ENCODE data around the gene PABPN1L. TPM values are rescaled to one million over a fixed set of nuclear protein-coding genes. Genes with fewer than 3 reads are reported as not detected.

The PABPN1L gene
- total and polyA plus RNA-seq, 2 of the 8 experiments (the other 6 are each of a cell fraction or from before 2014, with no cell fraction given), result not detected

DNA sequence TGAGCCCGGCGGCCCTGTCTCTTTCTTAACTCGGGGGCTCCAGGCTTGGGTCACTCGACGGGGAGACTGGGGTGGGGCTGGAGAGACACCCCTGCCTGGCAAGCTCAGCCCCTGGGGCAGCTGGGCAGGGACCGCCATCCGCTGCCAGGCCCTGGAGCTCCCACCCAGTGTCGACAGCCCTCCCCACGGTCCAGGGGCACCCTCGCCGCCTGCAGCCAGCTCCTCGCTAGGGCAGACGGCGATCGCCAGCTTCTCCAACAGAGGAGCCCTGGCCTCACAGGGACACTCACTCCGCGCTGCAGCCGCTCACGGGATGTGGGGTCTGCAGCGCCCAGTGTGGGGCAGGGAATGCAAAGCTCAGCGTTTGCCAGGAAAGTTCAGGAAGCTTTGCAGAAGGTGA is 38.7 kb downstream of the PABPN1L start:
- no peak overlapping the region for H2BK12ac ChIP-seq (ENCODE audit: low read depth, low read length)
- no peak overlapping the region for H3K56ac ChIP-seq (replicated peaks; ENCODE audit: insufficient read length, low read depth, low read length)
- DNase-seq (ENCODE audit: low read depth in 1 of 2, low spot score in 2 of 2) (no peak), FAIRE-seq (no peak)
- H3K14ac ChIP-seq (ENCODE audit: insufficient read length), result no peak overlapping the region
- H3K79me2 ChIP-seq (ENCODE audit: control insufficient read depth in 1 of 2, insufficient read depth in 2 of 2, low read length in 2 of 2), result no peaks in the 10 kb centered on the region
- no peak overlapping the region for H2BK5ac ChIP-seq (ENCODE audit: low read depth, low read length)
- H3K9ac ChIP-seq (replicated peaks in 1 of 4; ENCODE audit: extremely low read depth in 1 of 4, low read depth in 3 of 4, low read length in 3 of 4), result no peak overlapping the region
- no peak overlapping the region for H2BK120ac ChIP-seq (replicated peaks; ENCODE audit: low read depth, low read length)
- no peak overlapping the region for H3K18ac ChIP-seq (ENCODE audit: extremely low read depth, low read length)
- H4K91ac ChIP-seq (replicated peaks; ENCODE audit: insufficient read length, low read length), result no peak overlapping the region
- H4K20me1 ChIP-seq (replicated peaks in 1 of 2; ENCODE audit: control insufficient read depth in 1 of 2, insufficient read depth in 2 of 2, low read length in 2 of 2), result peaks cover 2 to 6% of the 10 kb centered on the region in 2 experiments
- H3K23me2 ChIP-seq (ENCODE audit: low read depth, low read length), result no peaks in the 10 kb centered on the region
- no peak overlapping the region for H3K27ac ChIP-seq (ENCODE audit: low read depth, low read length)
- no peaks in the 10 kb centered on the region for H3K27me3 ChIP-seq (replicated peaks in 1 of 4; ENCODE audit: control insufficient read depth in 3 of 4, extremely low read depth in 1 of 4, insufficient read depth in 3 of 4, low read length in 3 of 4)
- no peaks in the 10 kb centered on the region for H3K36me3 ChIP-seq (ENCODE audit: control insufficient read depth in 2 of 4, insufficient read depth in 4 of 4, low read length in 3 of 4)
- CTCF ChIA-PET (ENCODE audit: partially characterized antibody), result interaction anchor here (0.8 to 2.0 kb wide), 5 partner anchors 10 to 79 kb away, joined by 3 to 10 read pairs (median 3); no protein-coding TSS in a partner anchor
- H2BK20ac ChIP-seq (ENCODE audit: low read length), result no peak overlapping the region
- 0 out of 7 replicates have a peak, but pooled peaks cover 0 to 2% (median 0%) of the 10 kb centered on the region in 4 experiments for H3K4me1 ChIP-seq (replicated peaks in 1 of 4; ENCODE audit: control insufficient read depth in 3 of 4, insufficient read depth in 4 of 4, low read length in 3 of 4)
- H3K9me3 ChIP-seq (ENCODE audit: insufficient read depth in 2 of 2, low read depth in 1 of 2, low read length in 1 of 2), result no peaks in the 10 kb centered on the region
- WGBS, 2 experiments (ENCODE audit: extremely low coverage in 1 of 2, insufficient coverage in 1 of 2, insufficient read length in 1 of 2, insufficient replicate concordance in 2 of 2, low coverage in 1 of 2, low lambda C conversion rate in 2 of 2, missing lambda C conversion rate in 1 of 2), result 88% methylated on average over 20 of the region's 21 CpGs; no CpG with 5 or more reads in 1 of the 2 experiments
- no peak overlapping the region for H4K8ac ChIP-seq (ENCODE audit: extremely low read depth, insufficient read depth, low read length)
- H3K4me3 ChIP-seq (ENCODE audit: extremely low read depth in 1 of 4, insufficient read depth in 2 of 4, low read depth in 3 of 4, low read length in 4 of 4), result no peak overlapping the region
- H3K4ac ChIP-seq (replicated peaks; ENCODE audit: insufficient read length, low read depth, low read length), result no peak overlapping the region
- H3K4me2 ChIP-seq (ENCODE audit: insufficient read depth in 1 of 2, low read depth in 2 of 2, low read length in 2 of 2), result no peak overlapping the region
- H2AFZ ChIP-seq (ENCODE audit: low read length), result no peak overlapping the region
- no peak overlapping the region for H2AK5ac ChIP-seq (ENCODE audit: low read depth, low read length)
- POLR2A ChIA-PET (ENCODE audit: partially characterized antibody), result interaction anchor here (1.1 to 2.2 kb wide), 2 partner anchors 16 to 20 kb away, joined by 3 to 8 read pairs; partner anchors contain the start of gene APRT
- no peak overlapping the region for H2BK15ac ChIP-seq (ENCODE audit: low read length)
- H3K79me1 ChIP-seq (ENCODE audit: low read depth, low read length), result 0 out of 2 replicates have a peak, but pooled peaks cover 3% of the 10 kb centered on the region
- no peak overlapping the region for H4K5ac ChIP-seq (ENCODE audit: insufficient read length, low read depth, low read length)
- no peak overlapping the region for H3K23ac ChIP-seq (ENCODE audit: insufficient read length)
- no peak for TF ChIP-seq RXRA (IDR thresholded peaks at IDR 0.05; ENCODE audit: insufficient read depth, low read depth, low read length)
- no peak for TF ChIP-seq EZH2 (IDR thresholded peaks at IDR 0.05; ENCODE audit: low read depth, low read length, severe bottlenecking)
- TF ChIP-seq GABPA (IDR thresholded peaks at IDR 0.05; ENCODE audit: borderline replicate concordance, insufficient read depth, low read length), result no peak
- TF ChIP-seq HDAC2 (IDR thresholded peaks at IDR 0.05; ENCODE audit: borderline replicate concordance in 1 of 2, low read depth in 2 of 2, low read length in 2 of 2), result no peak
- TF ChIP-seq POU5F1 (IDR thresholded peaks at IDR 0.05; ENCODE audit: low read depth, low read length), result no peak
- no peak for TF ChIP-seq ATF2 (IDR thresholded peaks at IDR 0.05; ENCODE audit: low read length)
- TF ChIP-seq KDM4A (IDR thresholded peaks at IDR 0.05; ENCODE audit: low read depth, low read length, severe bottlenecking), result no peak
- no peak for TF ChIP-seq USF2 (IDR thresholded peaks at IDR 0.05; ENCODE audit: low read length)
- no peak for TF ChIP-seq JUN (IDR thresholded peaks at IDR 0.05; ENCODE audit: low read depth, low read length)
- TF ChIP-seq GTF2F1 (IDR thresholded peaks at IDR 0.05; ENCODE audit: borderline replicate concordance, low read depth, low read length), result no peak

Measured in H1 (cell line).